IMR-90 (cell line): ENCODE measurements around the gene MPZL1. TPM values are rescaled to one million over a fixed set of nuclear protein-coding genes. Genes with fewer than 3 reads are reported as not detected.

Experiments used
- ATAC-seq: fragments of 200-7000 bp; cut with Tn5 transposase; 2 replicates; pipeline ENCODE4 v1.9.1; 2020; ENCODE audit warnings: low read depth, mild to moderate bottlenecking, moderate library complexity
- BruUV-seq: library from RNA; stranded (reverse); fragments of 400-500 nt; replicated peaks from 2 replicates; lab custom pipeline; 2021; lab: Mats Ljungman, UMichigan
- CTCF ChIA-PET: fragments of 300-600 bp; formaldehyde crosslinking; extraction: SDS; loops from one replicate; lab custom pipeline; 2021; ENCODE audit warnings: antibody characterized with exemption; lab: Yijun Ruan, JAX
- POLR2A ChIA-PET: fragments of 300-600 bp; sonication (Branson Sonifier 250); formaldehyde crosslinking; loops from one replicate; lab custom pipeline; 2022; ENCODE audit warnings: antibody characterized with exemption; ENCODE audit not compliant: unreplicated experiment; lab: Charles Lee
- DNase-seq: peaks from one replicate; pipeline ENCODE4 v3.0.0; 2013
- H2AFZ ChIP-seq: replicated peaks from 2 replicates; pipeline ENCODE3; 2013; ENCODE audit warnings: low read length, mild to moderate bottlenecking; ENCODE audit not compliant: poor library complexity
- H2AK5ac ChIP-seq: 2 replicates; pipeline ENCODE4 v1.6.1; 2013; ENCODE audit warnings: low read depth, low read length, inconsistent platforms
- H2AK9ac ChIP-seq: replicated peaks from 2 replicates; pipeline ENCODE3; 2013; ENCODE audit warnings: mild to moderate bottlenecking, low read depth, low read length, moderate library complexity; ENCODE audit not compliant: poor library complexity
- H2BK120ac ChIP-seq: 2 replicates; pipeline ENCODE4 v1.6.1; 2013; ENCODE audit warnings: low read depth, low read length, inconsistent platforms
- H2BK15ac ChIP-seq: 3 replicates; pipeline ENCODE4 v1.6.1; 2013; ENCODE audit warnings: low read depth, low read length, inconsistent platforms
- H2BK20ac ChIP-seq: 2 replicates; pipeline ENCODE4 v1.6.1; 2013; ENCODE audit warnings: low read depth, mild to moderate bottlenecking, inconsistent platforms, low read length, moderate library complexity
- H2BK5ac ChIP-seq: 2 replicates; pipeline ENCODE4 v1.6.1; 2013; ENCODE audit warnings: mild to moderate bottlenecking, low read depth, low read length, inconsistent platforms; ENCODE audit not compliant: poor library complexity, severe bottlenecking
- H3K14ac ChIP-seq: replicated peaks from 2 replicates; pipeline ENCODE4 v1.6.1; 2013; ENCODE audit warnings: low read depth, low read length, inconsistent platforms
- H3K18ac ChIP-seq: 2 replicates; pipeline ENCODE4 v1.6.1; 2013; ENCODE audit warnings: low read depth, low read length, control low read depth
- H3K23ac ChIP-seq: 2 replicates; pipeline ENCODE4 v1.6.1; 2013; ENCODE audit warnings: low read depth, low read length, inconsistent platforms
- H3K27ac ChIP-seq: 2 replicates; pipeline ENCODE4 v1.5.1; 2013; ENCODE audit warnings: mild to moderate bottlenecking, control low read depth, low read length; ENCODE audit not compliant: insufficient read depth
- H3K27me3 ChIP-seq: 2 replicates; pipeline ENCODE4 v1.6.1; 2013; ENCODE audit warnings: low read length; ENCODE audit not compliant: control insufficient read depth, insufficient read depth
- H3K36me3 ChIP-seq: 2 replicates; pipeline ENCODE4 v1.6.1; 2013; ENCODE audit warnings: low read length, mixed read lengths; ENCODE audit not compliant: control insufficient read depth, insufficient read depth
- H3K4ac ChIP-seq: 2 replicates; pipeline ENCODE4 v1.6.1; 2013; ENCODE audit warnings: low read depth, low read length, inconsistent platforms
- H3K4me1 ChIP-seq: 2 replicates; pipeline ENCODE4 v1.6.1; 2013; ENCODE audit warnings: low read length, mixed read lengths; ENCODE audit not compliant: control insufficient read depth, insufficient read depth
- H3K4me2 ChIP-seq: 2 replicates; pipeline ENCODE4 v1.6.1; 2013; ENCODE audit warnings: low read depth, mild to moderate bottlenecking, control low read depth, low read length, moderate library complexity
- H3K4me3 ChIP-seq: 2 replicates; pipeline ENCODE4 v1.5.1; 2013; ENCODE audit warnings: low read depth, mild to moderate bottlenecking, control low read depth, low read length, moderate library complexity; ENCODE audit not compliant: insufficient read depth
- H3K56ac ChIP-seq: 2 replicates; pipeline ENCODE4 v1.6.1; 2013; ENCODE audit warnings: low read length, inconsistent platforms; ENCODE audit not compliant: insufficient read depth; ENCODE audit errors: extremely low read depth
- H3K79me1 ChIP-seq, 2 experiments: 2 replicates each; pipeline ENCODE4 v1.6.1; 2013; ENCODE audit warnings: low read length in 2 of 2, inconsistent platforms in 1 of 2, low read depth in 1 of 2
- H3K9ac ChIP-seq: 2 replicates; pipeline ENCODE4 v1.6.1; 2013; ENCODE audit warnings: low read depth, low read length, control low read depth
- H3K9me1 ChIP-seq: 2 replicates; pipeline ENCODE4 v1.6.1; 2013; ENCODE audit warnings: low read length, inconsistent platforms; ENCODE audit not compliant: insufficient read depth
- H3K9me3 ChIP-seq: 2 replicates; pipeline ENCODE4 v1.6.1; 2013; ENCODE audit warnings: low read length; ENCODE audit not compliant: control insufficient read depth, insufficient read depth
- H4K20me1 ChIP-seq: 2 replicates; pipeline ENCODE4 v1.6.1; 2013; ENCODE audit warnings: low read length, inconsistent platforms; ENCODE audit not compliant: insufficient read depth
- H4K5ac ChIP-seq: 2 replicates; pipeline ENCODE4 v1.6.1; 2013; ENCODE audit warnings: mild to moderate bottlenecking, low read depth, low read length, control low read depth
- H4K8ac ChIP-seq, 2 experiments: 2 replicates each; pipeline ENCODE4 v1.6.1; 2013; ENCODE audit warnings: low read depth in 2 of 2, low read length in 2 of 2, control low read depth in 1 of 2, inconsistent platforms in 1 of 2
- H4K91ac ChIP-seq: 2 replicates; pipeline ENCODE4 v1.6.1; 2013; ENCODE audit warnings: low read depth, low read length, inconsistent platforms; ENCODE audit not compliant: insufficient read depth
- CEBPB ChIP-seq: IDR thresholded peaks from 2 replicates; pipeline ENCODE4 v1.6.1; 2012; ENCODE audit warnings: low read depth, low read length, improper control_type of control experiment
- FOS ChIP-seq: fragments of 150-350 bp; IDR thresholded peaks from 2 replicates; pipeline ENCODE4 v1.6.1; 2016; ENCODE audit warnings: low read depth, low read length
- MAFK ChIP-seq: IDR thresholded peaks from 2 replicates; pipeline ENCODE4 v1.6.1; 2012; ENCODE audit warnings: low read depth, low read length, improper control_type of control experiment
- NFE2L2 ChIP-seq: fragments of 150-350 bp; IDR thresholded peaks from 2 replicates; pipeline ENCODE4 v1.6.1; 2016; ENCODE audit warnings: low read depth, mild to moderate bottlenecking, low read length
- POLR2A ChIP-seq: IDR thresholded peaks from 2 replicates; pipeline ENCODE4 v1.6.1; 2012; ENCODE audit warnings: mild to moderate bottlenecking, low read depth, low read length
- RAD21 ChIP-seq: IDR thresholded peaks from 2 replicates; pipeline ENCODE4 v1.6.1; 2012; ENCODE audit warnings: low read length, improper control_type of control experiment
- RCOR1 ChIP-seq: IDR thresholded peaks from 2 replicates; pipeline ENCODE4 v1.6.1; 2012; ENCODE audit warnings: mild to moderate bottlenecking, low read length, improper control_type of control experiment; ENCODE audit not compliant: insufficient replicate concordance
- SMC3 ChIP-seq: fragments of 150-350 bp; IDR thresholded peaks from 2 replicates; pipeline ENCODE4 v1.6.1; 2016; ENCODE audit warnings: low read depth, mild to moderate bottlenecking, antibody characterized with exemption, low read length, moderate library complexity
- dilution Hi-C: fragments of 300-500 bp; cut with HindIII; formaldehyde crosslinking; loops from one replicate; pipeline ENCODE4 v1.14.3; 2018; ENCODE audit warnings: low sequenced_read_pairs; ENCODE audit not compliant: unreplicated experiment
- in situ Hi-C: fragments of 300-500 bp; cut with MboI; formaldehyde crosslinking; loops from 3 replicates; pipeline ENCODE4 v1.14.3; 2019; ENCODE audit warnings: low sequenced_read_pairs, inconsistent platforms, mixed read lengths
- intact Hi-C: fragments of 100-400 bp; cut with micrococcal nuclease; formaldehyde crosslinking; loops from 2 replicates; pipeline ENCODE4 v1.10.0; 2022
- polyA plus RNA-seq, 3 experiments: library from polyadenylated mRNA; depleted of rRNA; stranded (reverse); fragments of >200 nt; gene quantifications; 2 replicates each; pipeline ENCODE4 v1.2.3, GENCODE V29; 2012; ENCODE audit warnings: low replicate concordance in 1 of 3
- total RNA-seq: library from RNA; depleted of rRNA; stranded (reverse); fragments of >200 nt; gene quantifications from 2 replicates; pipeline ENCODE4 v1.2.3, GENCODE V29; 2012
- TF ChIP-seq, protein P1 (sequence below): fragments of 150-350 bp; IDR thresholded peaks from 2 replicates; pipeline ENCODE4 v1.6.1; 2017; ENCODE audit warnings: mild to moderate bottlenecking, antibody characterized with exemption, low read length, low read depth
- TF ChIP-seq, protein P2 (sequence below): conservative IDR thresholded peaks from 2 replicates; pipeline ENCODE4 v1.5.1; 2012; ENCODE audit warnings: mild to moderate bottlenecking, low read depth, low read length, improper control_type of control experiment
- TF ChIP-seq, protein P3 (sequence below): fragments of 150-350 bp; IDR thresholded peaks from 2 replicates; pipeline ENCODE4 v1.6.1; 2016; ENCODE audit warnings: low read depth, mild to moderate bottlenecking, low read length, moderate library complexity, borderline replicate concordance

Gene MPZL1
- total and polyA plus RNA-seq, 2 of the 4 experiments (the other 2 are of a cell fraction): 55.3 to 87.3 TPM

- POLR2A ChIA-PET: no interaction called here
- no peak overlapping the region for H2AK9ac ChIP-seq
- ATAC-seq (no peak), DNase-seq (no peak)
- no peak overlapping the region for H3K4ac ChIP-seq
- H3K36me3 ChIP-seq: no peaks in the 10 kb centered on the region
- TF ChIP-seq RCOR1: no peak
- TF ChIP-seq CEBPB: no peak
- TF ChIP-seq, protein P1, sequence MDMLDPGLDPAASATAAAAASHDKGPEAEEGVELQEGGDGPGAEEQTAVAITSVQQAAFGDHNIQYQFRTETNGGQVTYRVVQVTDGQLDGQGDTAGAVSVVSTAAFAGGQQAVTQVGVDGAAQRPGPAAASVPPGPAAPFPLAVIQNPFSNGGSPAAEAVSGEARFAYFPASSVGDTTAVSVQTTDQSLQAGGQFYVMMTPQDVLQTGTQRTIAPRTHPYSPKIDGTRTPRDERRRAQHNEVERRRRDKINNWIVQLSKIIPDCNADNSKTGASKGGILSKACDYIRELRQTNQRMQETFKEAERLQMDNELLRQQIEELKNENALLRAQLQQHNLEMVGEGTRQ: no peak
- TF ChIP-seq, protein P2, sequence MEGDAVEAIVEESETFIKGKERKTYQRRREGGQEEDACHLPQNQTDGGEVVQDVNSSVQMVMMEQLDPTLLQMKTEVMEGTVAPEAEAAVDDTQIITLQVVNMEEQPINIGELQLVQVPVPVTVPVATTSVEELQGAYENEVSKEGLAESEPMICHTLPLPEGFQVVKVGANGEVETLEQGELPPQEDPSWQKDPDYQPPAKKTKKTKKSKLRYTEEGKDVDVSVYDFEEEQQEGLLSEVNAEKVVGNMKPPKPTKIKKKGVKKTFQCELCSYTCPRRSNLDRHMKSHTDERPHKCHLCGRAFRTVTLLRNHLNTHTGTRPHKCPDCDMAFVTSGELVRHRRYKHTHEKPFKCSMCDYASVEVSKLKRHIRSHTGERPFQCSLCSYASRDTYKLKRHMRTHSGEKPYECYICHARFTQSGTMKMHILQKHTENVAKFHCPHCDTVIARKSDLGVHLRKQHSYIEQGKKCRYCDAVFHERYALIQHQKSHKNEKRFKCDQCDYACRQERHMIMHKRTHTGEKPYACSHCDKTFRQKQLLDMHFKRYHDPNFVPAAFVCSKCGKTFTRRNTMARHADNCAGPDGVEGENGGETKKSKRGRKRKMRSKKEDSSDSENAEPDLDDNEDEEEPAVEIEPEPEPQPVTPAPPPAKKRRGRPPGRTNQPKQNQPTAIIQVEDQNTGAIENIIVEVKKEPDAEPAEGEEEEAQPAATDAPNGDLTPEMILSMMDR: no peak
- TF ChIP-seq NFE2L2: no peak
- no peak for TF ChIP-seq FOS
- TF ChIP-seq, protein P3, sequence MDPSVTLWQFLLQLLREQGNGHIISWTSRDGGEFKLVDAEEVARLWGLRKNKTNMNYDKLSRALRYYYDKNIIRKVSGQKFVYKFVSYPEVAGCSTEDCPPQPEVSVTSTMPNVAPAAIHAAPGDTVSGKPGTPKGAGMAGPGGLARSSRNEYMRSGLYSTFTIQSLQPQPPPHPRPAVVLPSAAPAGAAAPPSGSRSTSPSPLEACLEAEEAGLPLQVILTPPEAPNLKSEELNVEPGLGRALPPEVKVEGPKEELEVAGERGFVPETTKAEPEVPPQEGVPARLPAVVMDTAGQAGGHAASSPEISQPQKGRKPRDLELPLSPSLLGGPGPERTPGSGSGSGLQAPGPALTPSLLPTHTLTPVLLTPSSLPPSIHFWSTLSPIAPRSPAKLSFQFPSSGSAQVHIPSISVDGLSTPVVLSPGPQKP: no peak
- no peak for TF ChIP-seq SMC3
- no peak for TF ChIP-seq MAFK
- no peak for TF ChIP-seq RAD21
- TF ChIP-seq POLR2A: no peak
- CTCF ChIA-PET: no interaction called here
- H4K20me1 ChIP-seq: no peaks in the 10 kb centered on the region
- in situ Hi-C loops: no loop called here
- H3K27me3 ChIP-seq: no peaks in the 10 kb centered on the region
- no peak overlapping the region for H3K9ac ChIP-seq
- H3K23ac ChIP-seq: no peak overlapping the region
- H3K9me3 ChIP-seq: peaks cover 3% of the 10 kb centered on the region; the same call in 1 of the 2 replicates
- intact Hi-C loops: no loop called here
- H3K18ac ChIP-seq: no peak overlapping the region
- H2BK20ac ChIP-seq: no peak overlapping the region
- no peaks in the 10 kb centered on the region for H3K79me1 ChIP-seq
- no peaks in the 10 kb centered on the region; the same call in 1 of the 2 replicates for H3K4me1 ChIP-seq
- no peak overlapping the region for H3K4me2 ChIP-seq
- no peak overlapping the region for H2BK120ac ChIP-seq
- BruUV-seq: no TSS peak
- H2BK5ac ChIP-seq: no peak overlapping the region
- no peak overlapping the region for H3K56ac ChIP-seq
- H3K4me3 ChIP-seq: no peak overlapping the region
- H4K5ac ChIP-seq: no peak overlapping the region
- no peaks in the 10 kb centered on the region for H3K9me1 ChIP-seq
- no peak overlapping the region for H2AFZ ChIP-seq
- no peak overlapping the region for H2AK5ac ChIP-seq
- H3K27ac ChIP-seq: no peak overlapping the region
- dilution Hi-C loops: no loop called here
- H3K14ac ChIP-seq: no peak overlapping the region
- no peak overlapping the region for H4K91ac ChIP-seq
- H2BK15ac ChIP-seq: no peak overlapping the region
- H4K8ac ChIP-seq: no peak overlapping the region
Observed at GRCh38 chr1:167812972-167813371, 91.2 kb downstream of the MPZL1 start.
